ENCODE data around the gene SLC16A3. TPM values are rescaled to one million over a fixed set of nuclear protein-coding genes. Genes with fewer than 3 reads are reported as not detected.
A peak's percentile ranks its signal among the peaks of the same experiment; 100 is the strongest.

Gene SLC16A3
- polyA plus RNA-seq, 3 donors: 26.3 to 103 (median 35.3) TPM

GRCh38 chr17:82280537-82280936 is 51.7 kb downstream of the SLC16A3 start:
- H3K4me1 Mint-ChIP-seq: peaks cover 42% of the 10 kb centered on the region
- no peak for TF ChIP-seq CTCF (IDR thresholded peaks at IDR 0.05)
- 100% methylated on average over 1 of the region's 8 CpGs for WGBS (ENCODE audit: insufficient coverage)
- no peaks in the 10 kb centered on the region for H3K79me2 ChIP-seq (ENCODE audit: insufficient read depth, low read length)
- no peak overlapping the region for H3K27ac ChIP-seq (ENCODE audit: low read depth in 1 of 2, low read length in 2 of 2)
- H3K4me2 ChIP-seq (replicated peaks; ENCODE audit: extremely low read depth, low read length, poor library complexity, severe bottlenecking): no peak overlapping the region
- no peak overlapping the region for H3K9ac ChIP-seq (ENCODE audit: insufficient read depth, low read length, poor library complexity, severe bottlenecking)
- H3K36me3 Mint-ChIP-seq: peaks cover 12 to 15% of the 10 kb centered on the region in 2 donors
- no peak overlapping the region for H3K4me3 ChIP-seq (replicated peaks in 1 of 3; ENCODE audit: low read depth in 2 of 3, low read length in 3 of 3)
- H3K4me3 Mint-ChIP-seq: no peak overlapping the region
- H3K4me1 ChIP-seq (ENCODE audit: control insufficient read depth in 1 of 2, insufficient read depth in 2 of 2, low read length in 2 of 2): peaks cover 43 to 53% of the 10 kb centered on the region in 2 donors
- intact Hi-C loops (cut with micrococcal nuclease): no loop called here
- H3K27me3 ChIP-seq (ENCODE audit: control insufficient read depth in 2 of 2, insufficient read depth in 2 of 2, low read length in 2 of 2): no peaks in the 10 kb centered on the region
- peaks cover 0 to 2% (median 0%) of the 10 kb centered on the region in 7 donors for H3K9me3 Mint-ChIP-seq
- no peaks in the 10 kb centered on the region for H3K36me3 ChIP-seq (replicated peaks in 1 of 2; ENCODE audit: control insufficient read depth in 1 of 2, insufficient read depth in 2 of 2, low read length in 2 of 2)
- no peak for DNase-seq
- H4K20me1 ChIP-seq (ENCODE audit: insufficient read depth, low read length): no peaks in the 10 kb centered on the region
- H3K9me3 ChIP-seq (replicated peaks in 1 of 2; ENCODE audit: control insufficient read depth in 1 of 2, insufficient read depth in 1 of 2, low read length in 2 of 2): no peaks in the 10 kb centered on the region
- H2AFZ ChIP-seq (ENCODE audit: insufficient read depth, low read depth, low read length, poor library complexity, severe bottlenecking): no peak overlapping the region
- H3K27ac Mint-ChIP-seq: no peak overlapping the region
- H3K27me3 Mint-ChIP-seq (ENCODE audit: low read depth in 3 of 3): peaks cover 0 to 5% (median 5%) of the 10 kb centered on the region in 3 donors

GRCh38 chr17:82281076-82281475 is 52.2 kb downstream of the SLC16A3 start:
- no peak overlapping the region for H3K4me3 ChIP-seq (replicated peaks in 1 of 3; ENCODE audit: low read depth in 2 of 3, low read length in 3 of 3)
- Mint-ChIP-seq H3K27ac (peak overlapping the region in 1 of 7 donors; percentile 14), H3K36me3 (peaks cover 11 to 15% of the 10 kb centered on the region in 2 donors), H3K9me3 (peaks cover 0 to 2% (median 0%) of the 10 kb centered on the region in 7 donors), H3K4me3 (no peak overlapping the region), H3K27me3 (ENCODE audit: low read depth in 3 of 3) (peaks cover 0 to 5% (median 5%) of the 10 kb centered on the region in 3 donors), H3K4me1 (peaks cover 42% of the 10 kb centered on the region)
- H3K9me3 ChIP-seq (replicated peaks in 1 of 2; ENCODE audit: control insufficient read depth in 1 of 2, insufficient read depth in 1 of 2, low read length in 2 of 2): no peaks in the 10 kb centered on the region
- no peaks in the 10 kb centered on the region for H3K36me3 ChIP-seq (replicated peaks in 1 of 2; ENCODE audit: control insufficient read depth in 1 of 2, insufficient read depth in 2 of 2, low read length in 2 of 2)
- H3K79me2 ChIP-seq (ENCODE audit: insufficient read depth, low read length): no peaks in the 10 kb centered on the region
- H3K4me1 ChIP-seq (ENCODE audit: control insufficient read depth in 1 of 2, insufficient read depth in 2 of 2, low read length in 2 of 2): peaks cover 43 to 53% of the 10 kb centered on the region in 2 donors
- H3K4me2 ChIP-seq (replicated peaks; ENCODE audit: extremely low read depth, low read length, poor library complexity, severe bottlenecking): no peak overlapping the region
- 84% methylated on average over 5 of the region's 7 CpGs for WGBS (ENCODE audit: insufficient coverage)
- TF ChIP-seq CTCF (IDR thresholded peaks at IDR 0.05): no peak
- no peak overlapping the region for H3K9ac ChIP-seq (ENCODE audit: insufficient read depth, low read length, poor library complexity, severe bottlenecking)
- no peaks in the 10 kb centered on the region for H4K20me1 ChIP-seq (ENCODE audit: insufficient read depth, low read length)
- H3K27ac ChIP-seq (ENCODE audit: low read depth in 1 of 2, low read length in 2 of 2): no peak overlapping the region
- intact Hi-C loops (cut with micrococcal nuclease): no loop called here
- H3K27me3 ChIP-seq (ENCODE audit: control insufficient read depth in 2 of 2, insufficient read depth in 2 of 2, low read length in 2 of 2): no peaks in the 10 kb centered on the region
- DNase-seq: no peak
- no peak overlapping the region for H2AFZ ChIP-seq (ENCODE audit: insufficient read depth, low read depth, low read length, poor library complexity, severe bottlenecking)
